ENCODE data around the gene FOXRED2.
"Not testable (repeated sequence)": the region's sequence is repeated elsewhere in the genome, so short reads cannot be mapped to it uniquely, and the experiment has no call there.

The FOXRED2 gene

DNA sequence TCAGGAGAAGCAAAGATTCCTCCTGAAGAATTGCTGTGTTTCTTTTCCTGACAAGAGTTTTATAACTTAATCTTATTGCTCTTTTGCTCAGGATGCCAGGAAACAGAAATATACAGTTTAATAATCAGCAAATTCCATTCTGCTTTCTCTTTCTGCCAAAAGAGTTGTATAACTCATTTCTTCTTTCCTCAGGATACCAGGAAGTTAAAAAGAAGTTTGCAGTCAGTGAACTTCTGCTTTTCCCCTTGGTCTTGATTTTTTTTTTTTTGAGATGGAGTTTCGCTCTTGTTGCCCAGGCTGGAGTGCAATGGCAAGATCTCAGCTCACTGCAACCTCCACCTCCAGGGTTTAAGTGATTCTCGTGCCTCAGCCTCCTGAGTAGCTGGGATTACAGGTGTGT lies 13.1 kb upstream of the FOXRED2 start:
- not testable (repeated sequence) for DNase-seq (ENCODE audit: low read depth in 2 of 2)

- DNase-seq (ENCODE audit: low read depth in 2 of 2), result no peak
Measured at GRCh38 chr22:36514766-36515165, 7.9 kb upstream of the FOXRED2 start.

DNA sequence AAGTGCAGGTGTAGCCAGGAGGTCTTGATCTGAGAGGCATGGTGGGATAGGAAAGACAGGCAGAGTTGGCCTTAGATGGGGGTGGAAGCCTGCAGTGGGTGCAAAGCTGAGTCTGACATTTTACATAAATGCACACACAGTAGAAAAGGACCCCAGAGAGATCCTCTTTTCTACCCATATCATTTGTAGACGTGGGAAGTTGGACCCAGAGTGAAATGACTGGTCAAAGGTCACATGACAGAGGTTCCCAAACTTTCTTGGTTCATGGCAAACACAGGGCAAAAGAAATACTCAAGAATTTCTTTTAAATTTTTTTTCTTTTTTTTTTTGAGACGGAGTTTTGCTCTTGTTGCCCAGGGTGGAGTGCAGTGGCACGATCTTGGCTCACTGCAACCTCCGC lies 6.2 kb upstream of the FOXRED2 start:
- no peak for DNase-seq (ENCODE audit: low read depth in 2 of 2)

GRCh38 chr22:36512333-36512732 lies 5.5 kb upstream of the FOXRED2 start:
- DNase-seq (ENCODE audit: low read depth in 2 of 2), result no peak

- DNase-seq (ENCODE audit: low read depth in 2 of 2), result peak in 1 of 2 donors; percentile 22
Measured at GRCh38 chr22:36510966-36511881, 4.4 kb upstream of the FOXRED2 start.

DNA sequence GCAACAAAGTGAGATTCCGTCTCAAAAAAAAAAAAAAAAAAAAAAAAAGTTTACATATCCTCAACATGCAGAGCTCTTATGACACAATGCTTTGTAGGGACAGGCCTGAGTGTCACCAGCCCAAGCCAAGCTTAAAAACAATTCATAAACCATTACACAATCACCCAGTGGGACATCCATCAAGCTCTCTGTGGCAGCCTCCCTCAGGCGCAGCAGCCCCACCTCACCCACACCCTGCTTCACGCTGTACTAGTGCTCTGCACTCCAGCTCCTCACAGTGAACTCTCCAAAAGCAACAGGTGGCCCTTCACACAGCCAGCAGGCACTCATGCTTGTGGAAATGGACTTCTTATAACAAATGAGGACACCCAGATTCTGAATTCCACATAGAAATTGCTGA lies 3.5 kb upstream of the FOXRED2 start:
- no peak for DNase-seq (ENCODE audit: low read depth in 2 of 2)

GRCh38 chr22:36507518-36508010 lies 724 bp upstream of the FOXRED2 start:
- no peak for DNase-seq (ENCODE audit: low read depth in 2 of 2)

GRCh38 chr22:36505998-36506635 lies 723 bp downstream of the FOXRED2 start:
- no peak for DNase-seq (ENCODE audit: low read depth in 2 of 2)

DNA sequence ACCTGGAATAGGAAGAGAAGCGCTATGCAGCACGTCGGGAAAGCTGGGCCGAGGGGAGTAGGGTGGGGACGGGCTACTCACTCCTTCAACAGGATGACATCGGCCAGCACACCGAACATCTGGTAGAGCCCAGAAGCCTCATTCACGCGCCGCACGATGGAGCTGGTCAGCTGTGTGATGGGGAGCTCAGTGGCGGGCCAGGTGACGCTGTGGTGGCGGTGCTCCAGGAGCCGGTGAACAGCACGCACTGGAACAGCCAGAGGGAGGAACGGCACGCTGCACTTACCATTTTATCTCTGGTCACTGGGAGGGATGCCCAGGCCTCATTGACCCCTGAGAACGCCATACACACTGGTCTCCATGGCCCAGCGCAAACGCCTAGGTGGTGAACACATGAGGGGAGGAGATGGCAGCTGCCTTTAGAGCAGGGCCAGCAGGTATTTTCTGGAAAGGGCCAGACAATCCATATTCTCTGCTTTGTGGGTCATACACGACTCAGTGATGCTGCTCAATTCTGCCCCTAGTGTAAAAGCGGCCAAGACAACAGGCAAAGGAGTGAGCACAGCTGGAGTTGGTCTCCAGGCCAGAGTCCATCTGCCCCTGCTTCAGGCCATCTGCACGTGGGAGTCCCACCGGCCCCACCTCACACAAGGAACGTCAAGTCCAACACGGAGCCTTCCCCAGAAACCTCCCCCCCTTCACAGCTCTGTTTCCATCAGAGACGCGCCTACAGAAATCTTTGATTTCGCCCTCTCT lies 8.8 kb downstream of the FOXRED2 start:
- no peak for DNase-seq (ENCODE audit: low read depth in 2 of 2)

- DNase-seq (ENCODE audit: low read depth in 2 of 2), result no peak
Measured at GRCh38 chr22:36493690-36494110, 13.1 kb downstream of the FOXRED2 start.

DNA sequence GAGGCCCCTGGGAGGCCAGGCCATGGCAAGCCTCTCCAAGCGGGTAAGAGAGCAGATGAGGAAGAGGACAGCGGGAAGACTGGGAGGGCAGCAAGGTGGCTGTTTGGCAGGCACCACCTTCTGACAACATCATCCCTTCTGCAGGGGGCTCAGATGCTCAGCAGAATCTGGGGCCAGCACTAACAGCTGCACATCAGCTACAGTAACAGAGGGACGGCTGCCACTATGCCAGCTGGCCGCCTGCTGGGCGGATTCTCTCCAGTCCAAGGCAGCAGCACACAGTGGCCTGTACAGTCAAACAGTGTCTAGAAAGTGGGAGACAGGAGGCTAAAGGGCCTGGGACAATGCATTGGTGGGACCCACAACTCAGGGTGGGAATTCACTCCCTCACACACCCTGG lies 14.7 kb downstream of the FOXRED2 start:
- DNase-seq (ENCODE audit: low read depth in 2 of 2), result no peak

GRCh38 chr22:36491155-36491554 lies 15.7 kb downstream of the FOXRED2 start:
- DNase-seq (ENCODE audit: low read depth in 2 of 2), result no peak

DNA sequence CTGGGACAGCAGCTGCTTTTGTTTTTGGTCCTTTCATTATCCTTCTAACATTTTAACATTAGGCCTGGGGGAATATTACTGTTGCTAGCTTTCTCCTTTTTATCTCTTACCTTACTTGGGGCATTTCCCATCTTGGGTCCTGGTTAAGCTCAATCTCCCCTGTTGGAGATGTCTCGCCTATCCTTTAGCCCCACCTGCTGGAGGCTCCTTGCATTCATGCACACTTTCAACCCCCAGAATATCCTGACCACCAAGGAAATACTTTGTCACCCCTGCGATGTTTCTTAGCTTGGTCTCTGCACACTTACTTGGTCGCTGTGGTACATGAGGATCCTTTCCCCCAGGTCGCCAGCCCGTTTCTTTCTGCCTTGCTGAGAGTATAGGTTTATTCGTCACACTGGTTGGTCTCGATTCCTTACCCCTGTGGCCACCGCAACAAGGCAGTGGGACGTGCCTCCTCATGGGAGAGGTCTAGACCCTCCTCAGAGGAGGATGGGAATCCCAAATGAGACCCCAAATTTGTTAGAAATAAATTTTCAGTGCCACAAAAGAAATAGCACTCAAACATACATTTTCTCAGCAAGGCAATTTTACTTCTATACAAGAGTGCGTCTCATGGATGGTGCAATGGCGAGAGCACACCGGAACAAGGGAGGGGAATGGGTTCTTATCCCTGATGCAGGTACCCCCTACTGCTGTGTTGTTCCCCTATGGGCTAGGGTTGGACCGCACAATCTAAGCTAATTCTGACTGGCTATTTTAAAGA lies 20.0 kb downstream of the FOXRED2 start:
- peak; percentile 28 to 53 for DNase-seq (ENCODE audit: low read depth in 2 of 2)

GRCh38 chr22:36481393-36482168 lies 25.3 kb downstream of the FOXRED2 start, which contains the start of gene TXN2:
Gene TXN2, minus strand, starts transcription at chr22:36481640. Its CDS starts 803 bp downstream, at chr22:36480837.
- DNase-seq (ENCODE audit: low read depth in 2 of 2), result peak; percentile 92 to 94

DNA sequence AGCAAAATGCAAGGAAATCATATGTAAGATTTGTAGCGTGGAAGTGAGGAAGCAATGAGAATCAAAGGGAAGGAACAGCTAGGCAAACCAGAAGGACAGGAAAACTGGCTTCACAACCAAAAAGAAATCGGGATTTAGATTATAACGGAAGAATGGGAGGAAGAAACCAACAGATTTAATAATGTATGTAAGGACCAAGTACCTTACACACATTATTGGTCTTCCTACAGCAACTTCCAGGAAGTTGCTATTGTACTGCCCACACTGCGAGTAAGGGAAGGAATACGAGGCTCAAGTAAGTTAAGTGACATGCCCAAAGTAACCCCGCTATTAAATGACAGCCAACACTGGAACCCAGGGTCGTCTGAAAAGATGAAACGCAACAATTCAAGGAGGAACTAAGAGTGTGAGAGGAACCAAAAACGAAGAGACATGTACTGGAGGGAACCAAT lies 25.9 kb downstream of the FOXRED2 start:
- no peak for DNase-seq (ENCODE audit: low read depth in 2 of 2)

DNA sequence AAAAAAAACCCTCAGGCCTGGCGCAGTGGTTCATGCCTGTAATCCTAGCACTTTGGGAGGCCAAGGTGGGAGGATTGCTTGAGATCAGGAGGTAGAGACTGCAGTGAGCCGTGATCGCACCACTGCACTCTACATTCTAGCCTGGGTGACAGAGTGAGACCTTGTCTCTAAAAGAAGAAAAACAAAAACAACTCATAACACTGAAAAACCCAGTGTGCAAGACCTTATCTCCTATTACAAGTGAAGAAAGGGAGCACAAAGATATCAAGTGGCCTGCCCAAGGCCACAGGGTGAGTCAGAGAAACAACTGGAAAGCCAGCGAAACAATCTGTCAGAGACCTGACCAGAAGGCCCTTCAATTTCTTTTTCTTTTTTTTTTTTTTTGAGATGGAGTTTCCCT lies 27.9 kb downstream of the FOXRED2 start:
- no peak for DNase-seq (ENCODE audit: low read depth in 2 of 2)

DNA sequence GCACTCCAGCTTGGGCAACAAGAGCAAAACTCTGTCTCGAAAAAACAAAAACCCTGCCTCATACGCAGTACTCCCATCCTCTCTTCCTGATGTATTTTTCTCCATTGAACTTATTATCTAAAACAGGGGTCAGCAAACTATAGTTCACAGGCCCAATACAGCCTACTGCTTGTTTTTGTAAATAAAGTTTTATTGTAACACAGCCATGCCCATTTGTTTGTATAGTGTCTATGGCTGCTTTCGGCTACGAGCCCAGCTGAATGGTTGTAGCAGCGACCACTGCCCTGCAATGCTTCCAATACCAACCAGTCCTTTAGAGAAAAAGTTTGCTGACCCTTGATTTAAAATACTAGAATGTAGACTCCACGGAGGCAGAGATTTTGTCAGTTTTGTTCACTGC lies 31.5 kb downstream of the FOXRED2 start:
- no peak for DNase-seq (ENCODE audit: low read depth in 2 of 2)

- DNase-seq (ENCODE audit: low read depth in 2 of 2), result no peak
Measured at GRCh38 chr22:36472689-36473088, 34.2 kb downstream of the FOXRED2 start.

- DNase-seq (ENCODE audit: low read depth in 2 of 2), result no peak
Measured at GRCh38 chr22:36471341-36471821, 35.5 kb downstream of the FOXRED2 start.

DNA sequence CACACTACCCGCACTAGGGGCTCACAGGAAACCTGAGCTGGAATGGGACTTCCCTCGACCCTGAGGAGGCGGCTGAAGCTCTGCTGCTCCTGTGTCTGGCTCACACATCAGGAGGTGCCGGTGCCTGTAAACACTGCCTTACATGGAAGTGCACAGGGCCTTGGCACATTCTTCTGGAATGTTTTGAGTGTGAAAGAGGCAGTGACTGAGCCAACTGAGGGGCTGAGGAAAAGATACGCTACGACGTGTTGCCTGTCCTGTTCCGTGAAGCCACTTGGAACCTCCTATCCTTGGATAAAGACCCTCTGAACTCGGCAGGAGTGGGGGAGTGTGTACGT lies 35.9 kb downstream of the FOXRED2 start:
- no peak for DNase-seq (ENCODE audit: low read depth in 2 of 2)
